NCI-H2196 (cell line): ENCODE data around the gene CDH23.

Source experiments
- DNase-seq: peaks from one replicate; lab custom pipeline; 2025; ENCODE audit not compliant: unreplicated experiment; lab: John Stamatoyannopoulos, UW

CDH23 gene

DNA sequence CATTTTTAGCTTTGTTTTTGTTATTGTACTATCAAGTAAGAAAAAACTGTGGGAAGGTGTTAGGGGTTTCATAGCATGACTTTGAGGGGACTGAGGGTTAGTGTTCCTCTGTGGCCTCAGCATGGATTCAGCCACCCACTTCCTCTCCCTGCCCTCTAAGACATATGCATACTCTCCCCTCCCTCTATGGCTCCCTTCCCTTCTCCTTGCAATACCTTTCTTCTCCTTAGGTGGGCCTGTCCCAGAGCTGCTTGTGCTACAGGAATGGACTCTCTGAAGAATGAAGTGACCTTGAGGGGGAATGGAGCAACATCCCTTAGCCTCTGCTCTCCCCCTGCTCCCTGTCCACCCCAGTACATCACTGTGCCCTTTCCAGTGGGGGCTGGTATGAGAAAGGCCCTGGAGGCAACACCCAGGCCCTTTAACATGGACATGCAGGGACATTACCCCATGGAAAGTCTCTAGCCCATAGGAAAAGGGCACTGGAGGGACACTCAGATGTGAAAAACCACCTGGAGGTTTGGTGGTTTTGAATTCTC lies 22.4 kb downstream of the CDH23 start:
- no peak for DNase-seq

DNA sequence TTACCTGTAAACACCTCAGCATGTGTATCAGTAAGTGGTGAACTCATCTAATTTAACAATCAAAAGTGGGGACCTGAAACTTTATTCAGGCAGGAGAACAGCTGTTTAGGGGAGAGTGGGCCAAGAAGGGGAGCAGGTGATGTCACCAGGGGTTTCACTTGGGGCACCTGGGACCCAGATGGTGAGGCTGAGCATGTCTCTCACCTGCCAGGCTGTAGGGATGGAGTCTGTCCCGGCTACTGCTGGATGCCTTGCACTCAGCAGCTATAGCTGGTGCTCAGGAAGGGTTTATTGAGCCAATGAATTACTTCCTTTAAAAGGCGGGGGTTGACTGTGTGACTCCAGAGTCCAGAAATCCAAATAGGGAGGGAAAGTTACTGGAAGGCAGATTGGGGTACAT lies 23.0 kb downstream of the CDH23 start:
- DNase-seq = no peak

DNA sequence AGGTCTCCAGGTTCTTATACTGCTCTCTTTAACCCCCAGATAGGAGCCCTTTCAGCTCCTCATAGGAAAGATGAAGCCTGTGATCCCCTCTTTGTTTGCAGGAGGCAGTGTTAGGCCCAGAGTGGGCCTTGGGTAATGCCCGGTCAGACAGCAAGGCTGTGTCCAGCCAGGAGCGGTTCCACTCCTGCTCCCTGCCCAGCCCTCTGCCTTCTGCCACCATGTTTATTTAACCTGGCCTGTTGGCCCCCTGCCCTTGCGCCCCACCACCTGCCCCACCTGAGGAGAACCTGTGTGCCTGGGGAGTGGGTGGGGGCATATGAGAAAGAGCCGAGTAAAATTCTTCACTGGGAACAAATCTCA lies 24.3 kb downstream of the CDH23 start:
- DNase-seq = no peak

DNA sequence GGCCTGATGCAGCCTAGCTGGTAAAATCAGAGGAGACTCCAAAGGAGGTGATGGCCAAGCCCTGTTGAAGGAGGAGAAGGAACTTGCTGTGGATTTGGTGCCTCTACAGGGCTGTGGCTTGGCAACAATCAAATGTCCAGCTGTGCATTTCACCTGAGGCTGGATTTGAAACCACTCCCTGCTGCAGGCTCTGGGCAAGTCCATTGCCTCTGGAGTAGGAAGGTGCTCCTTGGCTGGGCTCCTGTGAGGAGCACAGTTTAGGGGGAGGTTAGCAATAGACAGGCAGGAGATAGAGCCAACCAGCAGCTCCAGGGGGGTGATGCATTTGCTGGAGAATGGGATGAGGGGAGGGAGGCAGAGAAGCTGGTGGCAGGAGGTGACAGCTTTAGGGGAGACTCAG lies 26.5 kb downstream of the CDH23 start:
- no peak for DNase-seq

DNA sequence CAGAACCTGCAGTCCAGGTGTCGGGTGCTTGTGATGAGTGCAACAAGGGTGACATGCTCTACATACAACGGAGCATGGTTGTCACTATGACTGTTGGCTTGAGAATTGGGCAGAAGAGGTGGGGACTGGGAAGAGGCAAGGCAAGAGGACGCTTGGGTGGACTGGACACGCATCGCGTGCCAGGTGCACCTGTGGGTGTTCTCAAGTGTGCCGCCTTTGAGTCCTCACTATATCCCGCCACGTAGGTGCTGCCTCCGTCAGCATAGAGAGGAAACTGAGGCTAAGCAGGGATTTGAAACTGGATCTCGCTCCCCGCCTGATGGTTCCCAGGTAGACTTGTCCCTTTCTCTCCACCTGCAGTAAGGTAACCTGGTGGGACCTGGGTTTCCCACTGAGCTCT lies 27.2 kb downstream of the CDH23 start:
- DNase-seq = no peak

DNA sequence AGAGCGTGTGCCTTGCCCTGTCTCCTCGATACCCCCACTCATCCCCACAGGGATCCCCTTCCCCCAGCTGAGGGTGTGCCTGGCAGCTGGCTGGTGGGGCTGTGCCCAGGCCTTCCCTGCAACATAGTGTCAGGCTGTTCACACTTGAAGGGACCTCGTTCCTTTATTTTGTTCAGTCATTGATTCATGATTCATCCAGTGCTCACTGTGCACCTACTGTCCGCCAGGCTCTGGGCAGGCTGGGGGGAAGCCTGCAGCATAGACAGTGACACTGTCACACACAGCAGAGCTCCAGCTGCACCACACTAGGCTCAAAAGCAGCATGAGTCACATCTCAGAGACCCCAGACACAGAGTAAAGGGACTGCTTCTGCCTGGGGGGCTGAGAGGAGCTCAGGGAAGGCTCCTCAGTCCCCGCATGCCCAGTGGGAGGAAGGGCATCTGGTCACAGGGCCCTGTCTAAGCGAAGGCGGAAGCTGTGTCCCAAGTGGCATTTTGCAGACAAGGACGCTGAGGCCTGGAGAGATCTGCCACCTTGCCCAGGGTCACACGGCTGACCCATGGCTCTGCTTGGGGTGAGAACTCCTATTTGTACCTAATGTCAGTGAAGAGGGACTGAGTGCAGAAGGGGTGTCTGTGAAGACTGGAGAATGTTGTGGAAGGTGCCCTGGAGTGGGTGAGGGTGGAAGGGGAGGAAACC lies 27.9 kb downstream of the CDH23 start:
- DNase-seq = no peak

DNA sequence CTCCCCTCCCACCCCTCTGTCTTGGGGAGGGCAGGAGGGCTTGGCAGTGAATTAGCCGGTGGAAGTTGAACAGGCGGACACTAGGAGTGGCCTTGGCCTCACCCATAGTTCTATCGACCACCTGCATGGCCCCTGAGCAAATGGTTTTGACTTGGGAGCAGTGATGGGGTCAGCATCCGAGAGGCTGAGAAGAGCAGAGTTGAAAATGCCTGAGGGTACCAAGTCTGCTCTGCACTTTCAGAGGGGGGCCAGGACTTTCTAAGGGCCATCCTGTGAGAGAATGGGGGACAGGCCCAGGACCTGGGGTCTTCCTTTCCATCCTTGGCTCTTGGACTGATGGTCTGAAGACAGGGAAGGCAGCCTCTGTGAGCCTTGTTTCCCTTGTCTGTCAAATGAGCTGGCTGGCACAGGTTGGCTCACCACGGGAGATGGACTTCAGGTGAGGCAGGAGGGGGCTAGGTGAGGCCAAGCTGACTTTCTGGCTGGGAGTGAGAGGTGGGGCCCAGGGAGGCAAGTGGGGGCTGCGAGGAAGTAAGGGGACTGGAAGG lies 29.4 kb downstream of the CDH23 start:
- no peak for DNase-seq

DNA sequence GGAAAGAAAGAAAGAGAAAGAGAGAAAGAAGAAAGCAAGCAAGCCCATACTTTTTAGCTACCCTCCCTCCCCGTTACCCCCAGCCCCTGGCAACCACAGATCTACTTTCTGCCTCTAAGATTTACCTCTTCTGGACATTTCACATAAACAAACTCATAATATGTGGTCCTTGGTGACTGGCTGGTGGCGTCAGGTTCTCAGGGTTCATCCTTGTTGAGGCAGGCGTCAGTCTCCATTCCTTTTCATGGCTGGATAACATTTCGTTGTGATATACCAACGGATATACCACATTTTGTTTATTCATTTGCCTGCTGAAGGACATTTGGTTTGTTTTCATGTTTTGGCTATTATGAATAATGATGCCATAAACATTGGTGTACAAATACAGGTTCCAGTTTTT lies 30.5 kb downstream of the CDH23 start:
- no peak for DNase-seq

DNA sequence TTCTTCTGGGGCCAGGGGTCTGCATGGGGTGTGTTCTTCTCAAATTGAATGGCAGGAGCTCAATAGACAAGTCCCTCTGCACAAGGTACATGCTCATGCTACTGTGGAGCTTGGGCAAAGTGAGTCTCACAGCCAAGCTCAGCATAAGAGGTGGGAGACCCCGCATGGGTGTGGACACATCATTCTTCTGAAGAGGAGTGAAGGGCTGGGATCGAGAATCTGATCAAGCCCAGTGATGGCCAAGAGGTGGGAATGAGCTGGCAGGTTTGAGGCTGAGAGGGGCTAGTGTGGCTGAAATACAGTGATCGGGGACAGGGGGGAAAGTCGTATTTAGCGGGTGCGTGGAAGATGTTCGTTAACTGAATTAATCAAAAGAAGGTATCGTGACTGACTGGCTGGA lies 32.6 kb downstream of the CDH23 start:
- DNase-seq = no peak

DNA sequence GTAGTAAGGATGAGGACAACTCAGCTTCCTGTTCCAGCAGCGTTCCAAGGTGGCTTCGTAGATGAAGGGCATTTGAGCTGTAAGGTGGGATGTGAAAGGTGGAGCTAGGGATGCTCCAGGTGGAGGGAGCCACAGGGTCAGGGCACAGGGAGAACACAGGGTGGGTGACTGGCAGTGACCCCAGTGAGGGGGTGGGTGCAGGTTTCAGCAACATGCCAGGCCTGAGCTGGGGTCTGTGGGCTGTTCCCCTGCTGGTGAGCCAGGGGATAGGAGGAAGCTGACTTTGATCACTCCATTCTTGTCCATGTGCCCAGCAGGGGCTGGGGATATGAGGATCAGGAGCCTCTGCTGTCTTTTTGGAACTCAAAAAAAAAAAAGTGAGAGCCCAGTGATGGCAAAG lies 33.2 kb downstream of the CDH23 start:
- DNase-seq = no peak

DNA sequence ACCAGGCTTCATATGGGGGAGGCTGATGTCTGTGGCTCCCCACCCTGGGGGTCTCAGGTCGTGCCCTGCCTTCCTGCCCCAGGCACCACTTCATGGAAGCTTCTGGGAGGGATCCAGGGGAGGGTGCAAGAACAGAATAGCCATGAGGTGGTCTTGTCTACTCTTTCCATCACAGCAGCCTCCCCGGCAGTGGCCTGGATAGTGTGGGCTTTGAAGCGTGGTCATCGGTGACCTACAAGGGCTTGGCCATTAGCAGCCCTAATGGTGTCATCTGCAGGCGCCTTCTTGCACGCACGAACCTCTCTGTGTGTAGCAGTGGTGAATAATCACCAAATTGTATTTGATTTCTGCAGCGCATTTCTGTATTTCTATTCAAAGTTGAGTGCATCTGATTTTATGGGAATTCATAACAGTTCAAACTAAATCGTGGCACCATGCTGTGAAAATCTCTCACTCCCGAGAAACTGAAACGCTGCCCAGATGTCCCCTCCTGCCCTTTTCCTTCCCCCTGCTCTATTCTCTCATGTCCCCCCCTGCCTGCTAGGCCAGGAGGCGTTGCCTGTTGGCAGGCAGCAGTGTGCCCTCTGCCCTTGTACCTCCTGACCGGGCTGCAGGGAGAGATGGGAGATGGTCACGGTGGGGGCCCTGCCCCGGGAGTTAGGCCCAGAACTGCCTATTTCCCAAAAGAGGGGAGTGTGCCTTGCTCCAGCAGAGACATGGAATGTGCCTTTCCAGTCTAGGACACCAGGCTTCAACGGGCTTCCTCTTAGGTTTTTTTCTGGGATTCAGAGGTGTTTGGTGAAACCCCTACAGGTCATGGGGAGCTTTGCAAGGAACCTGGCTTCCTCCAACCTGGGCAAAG lies 34.8 kb downstream of the CDH23 start:
- no peak for DNase-seq

DNA sequence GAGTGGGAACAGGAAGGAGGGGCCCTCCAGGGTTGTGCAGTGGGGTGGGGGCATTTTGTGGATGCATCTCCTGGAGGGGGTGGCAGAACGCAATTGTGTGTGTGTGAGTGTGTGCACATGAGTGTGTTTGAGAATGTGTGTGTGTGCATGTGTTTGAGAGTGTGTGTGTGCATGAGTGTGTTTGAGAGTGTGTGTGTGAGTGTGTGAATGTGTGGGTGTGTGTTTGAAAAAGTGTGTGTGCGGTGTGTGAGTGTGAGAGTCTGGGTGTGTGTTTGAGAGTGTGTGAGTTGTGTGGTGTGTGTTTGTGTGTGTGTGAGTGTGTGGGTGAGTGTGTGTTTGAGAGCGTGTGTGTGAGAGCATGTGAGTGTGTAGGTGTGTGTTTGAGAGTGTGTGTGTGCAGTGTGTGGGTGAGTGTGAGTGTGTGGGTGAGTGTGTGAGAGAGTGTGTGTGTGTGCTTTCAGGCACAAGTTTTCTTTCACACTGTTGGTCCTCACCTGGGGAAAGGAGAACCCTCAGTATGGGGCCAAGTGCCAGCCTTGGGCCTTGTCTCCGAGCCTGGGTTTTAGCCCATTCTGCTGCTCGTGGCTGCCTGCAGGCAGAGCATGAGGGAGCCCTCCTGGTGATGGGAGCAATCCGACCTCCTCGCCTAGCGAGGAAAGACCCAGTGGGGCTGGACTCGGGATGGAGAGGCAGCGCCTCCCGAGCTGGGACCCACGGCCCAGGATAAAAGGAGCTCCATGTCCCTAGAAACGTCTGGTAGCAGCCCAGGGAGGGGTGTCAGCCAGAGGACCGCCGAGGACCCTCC lies 35.6 kb downstream of the CDH23 start:
- DNase-seq = no peak

DNA sequence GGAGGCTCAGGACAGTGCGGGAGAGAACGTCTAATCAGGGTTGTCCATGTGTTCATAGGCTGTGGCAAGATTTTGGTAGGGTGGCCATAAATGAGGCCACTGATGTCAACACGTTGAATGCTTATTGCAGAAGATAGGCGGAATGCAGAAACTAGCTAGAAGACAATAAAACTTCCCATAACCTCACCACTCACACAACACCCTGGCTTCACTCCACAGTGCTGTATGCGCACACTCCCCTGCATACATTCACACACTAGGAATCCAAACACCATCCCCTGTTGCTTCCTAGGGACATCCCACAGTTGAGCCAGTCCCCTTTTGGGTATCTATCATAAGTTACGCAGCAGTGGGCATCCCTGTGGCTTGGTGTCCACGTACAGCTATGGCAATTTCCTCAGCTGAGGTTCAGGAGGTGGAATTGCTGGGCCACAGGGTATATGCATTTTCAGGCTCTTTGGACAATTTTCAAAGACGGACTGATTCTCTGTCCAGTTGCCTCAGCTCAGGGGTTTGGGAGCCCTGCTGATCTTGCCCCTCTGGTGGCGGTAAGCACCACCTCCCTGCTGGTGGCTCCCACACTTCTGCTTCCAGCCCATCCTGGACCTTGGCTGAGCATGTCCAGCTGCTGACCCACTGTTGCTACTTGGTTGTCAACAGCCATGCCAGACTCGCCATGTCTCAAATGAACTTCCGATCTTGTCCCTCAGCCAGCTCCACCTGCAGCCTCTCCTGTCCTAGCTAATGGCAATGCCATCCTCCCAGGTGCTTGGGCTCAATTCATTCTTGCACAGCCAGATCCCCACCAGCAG lies 36.4 kb downstream of the CDH23 start:
- DNase-seq = no peak

DNA sequence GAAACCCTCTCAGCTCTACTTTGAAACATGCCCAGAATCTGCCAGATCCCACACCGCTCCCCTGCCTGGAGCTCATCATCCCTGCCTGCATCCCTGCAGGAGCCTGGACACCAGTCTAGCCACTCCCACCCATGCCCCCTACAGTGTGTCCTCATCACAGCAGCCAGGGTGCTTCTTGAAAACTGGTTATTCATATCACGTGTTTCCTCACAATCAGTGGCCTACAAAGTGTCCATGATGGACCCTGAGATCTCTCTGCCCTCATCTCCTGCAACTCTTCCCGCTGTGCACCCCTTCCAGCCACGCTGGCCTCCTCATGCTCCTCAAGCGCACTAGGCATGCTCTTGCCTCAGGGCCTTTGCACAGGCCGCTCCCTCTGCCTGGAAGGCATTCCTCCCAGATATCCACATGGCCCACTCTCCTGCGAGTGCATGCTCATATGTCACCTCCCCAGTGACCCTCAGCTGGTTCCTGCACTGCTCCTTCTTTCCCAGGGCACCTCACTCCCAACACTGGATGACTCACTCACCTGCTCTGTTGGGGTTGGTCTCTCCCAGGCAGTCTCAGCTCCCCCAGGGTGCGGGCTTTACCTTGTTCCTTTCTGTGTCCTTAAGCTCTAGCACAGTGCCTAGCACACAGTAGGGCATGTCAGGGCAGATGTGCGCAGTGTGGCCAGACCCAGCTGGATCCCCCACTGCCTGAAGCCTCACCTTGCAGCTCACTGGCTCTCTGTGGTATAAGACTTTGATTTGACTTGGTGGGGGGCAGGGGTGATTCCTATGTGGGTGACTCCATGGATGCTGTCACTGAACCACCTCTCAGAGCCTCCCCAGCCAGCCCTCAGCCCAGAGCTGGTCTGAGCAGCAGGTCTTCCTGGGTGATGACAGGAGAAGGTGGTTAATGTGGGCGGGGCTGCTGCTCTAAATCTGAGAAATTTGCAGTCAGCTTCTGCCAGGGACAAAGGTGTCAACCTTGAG lies 37.3 kb downstream of the CDH23 start:
- DNase-seq = no peak

DNA sequence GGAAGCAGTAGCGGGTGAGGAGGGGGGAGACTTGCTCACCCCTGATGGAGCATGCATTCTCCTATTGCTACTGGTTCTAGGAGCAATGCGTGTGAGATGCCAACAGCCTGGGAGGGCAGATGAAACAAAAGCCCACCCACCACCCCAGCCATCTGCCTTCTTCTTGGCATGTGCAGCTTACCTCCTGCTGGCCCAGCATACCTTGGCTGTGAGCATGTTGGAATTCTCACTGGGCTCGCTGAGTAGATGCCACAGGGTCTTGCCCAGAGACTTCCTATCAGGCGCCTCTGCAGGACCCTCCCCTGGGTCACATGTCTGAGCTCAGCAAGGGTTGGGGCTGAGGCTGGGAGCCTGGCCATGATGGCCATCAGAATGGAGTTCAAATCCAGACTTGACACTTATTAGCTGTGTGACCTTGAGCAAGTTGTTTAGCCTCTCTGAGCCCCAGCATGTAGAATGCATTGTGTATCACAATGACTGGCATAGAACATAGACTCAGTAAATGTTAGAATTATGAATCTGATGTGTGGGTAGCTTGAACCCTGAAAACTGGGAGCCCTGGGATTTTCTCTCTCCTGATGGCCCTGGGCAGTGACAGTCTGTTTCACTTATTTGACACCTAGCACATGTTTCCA lies 38.2 kb downstream of the CDH23 start:
- no peak for DNase-seq

DNA sequence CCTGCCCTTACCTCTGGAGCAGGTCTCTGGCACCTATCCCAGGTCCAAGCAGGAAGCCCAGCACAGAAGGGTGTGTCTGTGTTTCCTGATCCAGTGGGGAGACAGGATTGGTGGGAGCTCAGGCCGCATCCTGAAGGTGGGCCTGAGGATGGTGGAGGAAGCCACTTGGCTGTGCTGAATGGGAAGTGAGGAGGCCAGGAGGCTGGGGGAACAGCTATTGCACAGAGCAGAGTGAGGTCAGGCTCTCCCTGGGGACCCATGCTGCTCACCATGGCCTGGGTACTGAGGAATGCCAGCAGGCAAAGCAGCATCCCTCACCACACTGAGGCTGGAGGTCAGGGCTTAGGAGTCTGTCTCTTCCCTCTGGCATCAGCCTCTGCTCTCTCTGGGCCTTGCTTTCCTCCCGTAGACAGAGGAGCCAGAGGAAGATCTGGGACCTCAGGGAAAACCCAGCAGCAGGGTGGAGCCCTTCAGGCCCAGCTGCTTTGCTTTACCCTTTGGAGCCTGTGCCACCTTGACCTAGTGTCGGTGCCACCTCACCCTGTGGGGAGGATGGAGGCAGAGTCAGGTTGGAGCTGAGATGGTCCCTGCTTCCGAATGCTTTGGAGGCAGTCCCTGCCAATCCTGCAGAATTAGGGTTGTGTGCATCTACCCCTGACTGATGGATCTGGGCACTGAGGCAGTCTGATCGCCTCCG lies 39.0 kb downstream of the CDH23 start:
- DNase-seq = no peak

DNA sequence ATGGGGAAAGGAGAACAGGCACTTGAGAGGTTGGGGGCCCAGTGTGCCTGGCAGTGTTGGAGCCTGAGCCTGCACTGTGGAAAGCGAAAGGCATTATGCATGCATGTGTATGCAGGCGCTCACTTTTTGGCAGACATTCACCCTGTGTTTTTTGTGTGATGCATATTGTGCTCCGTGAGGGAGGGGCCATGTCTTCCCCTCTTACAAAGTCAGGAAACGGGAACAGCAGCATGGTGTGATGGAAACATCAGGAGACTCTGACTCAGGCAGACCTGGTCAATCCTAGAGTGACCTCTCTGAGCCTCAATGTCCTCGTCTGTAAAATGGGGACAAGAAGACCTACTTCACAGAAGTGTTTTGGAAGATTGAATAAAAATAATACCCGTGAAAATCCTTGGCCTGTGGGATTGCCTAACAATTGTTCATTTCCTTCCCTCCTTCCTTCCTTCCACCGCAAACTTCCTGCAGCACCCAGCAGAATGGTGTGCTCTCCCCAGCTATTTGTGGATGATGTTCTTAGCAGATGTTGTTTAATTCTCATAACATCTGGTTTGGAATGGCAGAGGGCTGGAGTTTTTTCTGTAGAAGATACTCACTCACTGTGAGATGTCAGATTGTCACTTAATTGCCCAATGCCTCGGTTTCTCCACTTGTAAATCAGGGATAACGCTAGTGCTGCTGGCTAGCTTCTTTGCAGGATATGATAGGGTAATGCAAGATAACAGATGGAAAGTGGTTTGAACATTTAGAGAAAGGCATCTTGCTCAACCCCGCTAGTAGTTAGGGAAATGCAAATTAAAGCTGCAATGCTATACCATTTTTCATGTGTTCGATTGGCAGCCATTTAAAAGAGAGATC lies 39.8 kb downstream of the CDH23 start:
- no peak for DNase-seq
